DND-41 (cell line): ENCODE data around the gene LPCAT1.

Experiments
- CTCF ChIP-seq: IDR thresholded peaks from 2 replicates; pipeline ENCODE4 v1.5.1; 2012; ENCODE audit warnings: borderline replicate concordance, low read length, moderate library complexity, mild to moderate bottlenecking; ENCODE audit not compliant: poor library complexity, severe bottlenecking; ENCODE audit errors: extremely low read depth
- EZH2 ChIP-seq: IDR thresholded peaks from 3 replicates; pipeline ENCODE4 v1.6.1; 2012; ENCODE audit warnings: borderline replicate concordance, low read depth, mild to moderate bottlenecking, moderate library complexity, low read length, inconsistent platforms; ENCODE audit not compliant: severe bottlenecking

GRCh38 chr5:1540831-1541701, 17.3 kb upstream of the LPCAT1 start:
- TF ChIP-seq CTCF: no peak
- no peak for TF ChIP-seq EZH2
